Measurements from ENCODE around the gene FBXO46. TPM values are rescaled to one million over a fixed set of nuclear protein-coding genes. Genes with fewer than 3 reads are reported as not detected.

The FBXO46 gene
- total and polyA plus RNA-seq, 2 of the 4 experiments (the other 2 are of a cell fraction) = 3.0 to 6.8 TPM

DNA sequence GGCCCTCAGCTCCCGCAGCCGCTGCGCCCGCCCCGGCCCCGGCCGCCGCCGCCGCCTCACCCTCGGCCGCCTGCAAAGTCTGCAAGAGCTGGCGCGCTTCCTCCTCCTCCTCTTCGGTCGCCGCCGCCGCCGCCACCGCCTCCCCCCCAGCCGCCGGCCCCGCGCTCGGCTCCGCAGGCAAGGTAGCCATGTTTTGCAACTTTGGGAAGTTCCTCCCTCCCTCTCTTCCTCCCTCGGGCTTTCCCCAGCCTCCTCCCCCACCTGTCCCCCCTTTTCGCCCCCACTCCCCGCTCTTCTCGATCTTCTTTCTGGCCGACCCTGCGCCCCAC lies 37.9 kb upstream of the FBXO46 start:
- no peak for TF ChIP-seq MXI1 (IDR thresholded peaks at IDR 0.05; ENCODE audit: borderline replicate concordance, low read depth, low read length)
- TF ChIP-seq CEBPB (IDR thresholded peaks at IDR 0.05; ENCODE audit: low read depth, low read length) = no peak
- no peak for TF ChIP-seq CHD1 (IDR thresholded peaks at IDR 0.05; ENCODE audit: low read depth, low read length)
- TF ChIP-seq MAFK (IDR thresholded peaks at IDR 0.05; ENCODE audit: low read depth, low read length) = no peak
- TF ChIP-seq, protein P1, sequence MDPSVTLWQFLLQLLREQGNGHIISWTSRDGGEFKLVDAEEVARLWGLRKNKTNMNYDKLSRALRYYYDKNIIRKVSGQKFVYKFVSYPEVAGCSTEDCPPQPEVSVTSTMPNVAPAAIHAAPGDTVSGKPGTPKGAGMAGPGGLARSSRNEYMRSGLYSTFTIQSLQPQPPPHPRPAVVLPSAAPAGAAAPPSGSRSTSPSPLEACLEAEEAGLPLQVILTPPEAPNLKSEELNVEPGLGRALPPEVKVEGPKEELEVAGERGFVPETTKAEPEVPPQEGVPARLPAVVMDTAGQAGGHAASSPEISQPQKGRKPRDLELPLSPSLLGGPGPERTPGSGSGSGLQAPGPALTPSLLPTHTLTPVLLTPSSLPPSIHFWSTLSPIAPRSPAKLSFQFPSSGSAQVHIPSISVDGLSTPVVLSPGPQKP (IDR thresholded peaks at IDR 0.05; ENCODE audit: borderline replicate concordance, low read depth, low read length) = no peak
- no peak; the same call in 1 of the 2 replicates for TF ChIP-seq POLR2A (IDR thresholded peaks at IDR 0.05; ENCODE audit: low read depth, low read length)
- TF ChIP-seq, protein P2, sequence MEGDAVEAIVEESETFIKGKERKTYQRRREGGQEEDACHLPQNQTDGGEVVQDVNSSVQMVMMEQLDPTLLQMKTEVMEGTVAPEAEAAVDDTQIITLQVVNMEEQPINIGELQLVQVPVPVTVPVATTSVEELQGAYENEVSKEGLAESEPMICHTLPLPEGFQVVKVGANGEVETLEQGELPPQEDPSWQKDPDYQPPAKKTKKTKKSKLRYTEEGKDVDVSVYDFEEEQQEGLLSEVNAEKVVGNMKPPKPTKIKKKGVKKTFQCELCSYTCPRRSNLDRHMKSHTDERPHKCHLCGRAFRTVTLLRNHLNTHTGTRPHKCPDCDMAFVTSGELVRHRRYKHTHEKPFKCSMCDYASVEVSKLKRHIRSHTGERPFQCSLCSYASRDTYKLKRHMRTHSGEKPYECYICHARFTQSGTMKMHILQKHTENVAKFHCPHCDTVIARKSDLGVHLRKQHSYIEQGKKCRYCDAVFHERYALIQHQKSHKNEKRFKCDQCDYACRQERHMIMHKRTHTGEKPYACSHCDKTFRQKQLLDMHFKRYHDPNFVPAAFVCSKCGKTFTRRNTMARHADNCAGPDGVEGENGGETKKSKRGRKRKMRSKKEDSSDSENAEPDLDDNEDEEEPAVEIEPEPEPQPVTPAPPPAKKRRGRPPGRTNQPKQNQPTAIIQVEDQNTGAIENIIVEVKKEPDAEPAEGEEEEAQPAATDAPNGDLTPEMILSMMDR (conservative IDR thresholded peaks at IDR 0.05; ENCODE audit: low read depth, low read length) = no peak
- no peak for TF ChIP-seq MAZ (IDR thresholded peaks at IDR 0.05; ENCODE audit: borderline replicate concordance, low read depth, low read length)
- no peak for TF ChIP-seq USF2 (IDR thresholded peaks at IDR 0.05; ENCODE audit: low read depth, low read length)
- no peak for TF ChIP-seq RFX5 (IDR thresholded peaks at IDR 0.05; ENCODE audit: low read depth, low read length)
- no peak for TF ChIP-seq FOS (IDR thresholded peaks at IDR 0.05; ENCODE audit: low read depth, low read length)
- no peak for TF ChIP-seq BHLHE40 (IDR thresholded peaks at IDR 0.05; ENCODE audit: low read depth, low read length)
- no peak for TF ChIP-seq RCOR1 (IDR thresholded peaks at IDR 0.05; ENCODE audit: insufficient replicate concordance, low read length)
- no peak for TF ChIP-seq NFE2L2 (IDR thresholded peaks at IDR 0.05; ENCODE audit: low read depth, low read length)
- no peak for TF ChIP-seq RAD21 (IDR thresholded peaks at IDR 0.05; ENCODE audit: low read length)
- Histone ChIP-seq H3K4me1 (ENCODE audit: control insufficient read depth, insufficient read depth, low read length) (peaks cover 22% of the 10 kb centered on the region), H3K9ac (ENCODE audit: low read depth, low read length) (peak overlapping the region; percentile 94), H2BK5ac (ENCODE audit: low read depth, low read length, poor library complexity, severe bottlenecking) (peak overlapping the region; percentile 97), H3K4ac (ENCODE audit: low read depth, low read length) (peak overlapping the region; percentile 89), H3K27me3 (ENCODE audit: control insufficient read depth, insufficient read depth, low read length) (no peaks in the 10 kb centered on the region), H3K9me3 (ENCODE audit: control insufficient read depth, insufficient read depth, low read length) (no peaks in the 10 kb centered on the region), H2BK15ac (ENCODE audit: low read depth, low read length) (no peak overlapping the region; the same call in 2 of the 3 replicates), H4K8ac (ENCODE audit: low read depth in 2 of 2, low read length in 2 of 2) (peak overlapping the region; percentile 15 to 82; a peak in 3 of 4 replicates), H2BK120ac (ENCODE audit: low read depth, low read length) (peak overlapping the region; percentile 63), H3K14ac (replicated peaks; ENCODE audit: low read depth, low read length) (peak overlapping the region; percentile 65), H4K20me1 (ENCODE audit: insufficient read depth, low read length) (peaks cover 12% of the 10 kb centered on the region), H4K91ac (ENCODE audit: insufficient read depth, low read depth, low read length) (peak overlapping the region; percentile 92), H3K56ac (ENCODE audit: extremely low read depth, insufficient read depth, low read length) (peak overlapping the region; percentile 74), H3K18ac (ENCODE audit: low read depth, low read length) (peak overlapping the region; percentile 72), H3K9me1 (ENCODE audit: insufficient read depth, low read length) (no peaks in the 10 kb centered on the region; the same call in 1 of the 2 replicates), H4K5ac (ENCODE audit: low read depth, low read length) (peak overlapping the region; percentile 78), H3K4me2 (ENCODE audit: low read depth, low read length) (peak overlapping the region; percentile 87), H2AK9ac (replicated peaks; ENCODE audit: low read depth, low read length, poor library complexity) (peak overlapping the region; percentile 98), H3K4me3 (ENCODE audit: insufficient read depth, low read depth, low read length) (peak overlapping the region; percentile 62), H3K23ac (ENCODE audit: low read depth, low read length) (peak overlapping the region; percentile 57), H2BK20ac (ENCODE audit: low read depth, low read length) (no peak overlapping the region), H2AFZ (replicated peaks; ENCODE audit: low read length, poor library complexity) (peak overlapping the region; percentile 94), H3K27ac (ENCODE audit: insufficient read depth, low read length) (peak overlapping the region; percentile 98), H2AK5ac (ENCODE audit: low read depth, low read length) (peak overlapping the region; percentile 73), H3K79me1 (ENCODE audit: low read depth in 1 of 2, low read length in 2 of 2) (peaks cover 4 to 20% of the 10 kb centered on the region in 2 experiments; a peak in 1 of 4 replicates), H3K36me3 (ENCODE audit: control insufficient read depth, insufficient read depth, low read length) (peaks cover 8% of the 10 kb centered on the region; the same call in 1 of the 2 replicates)
- ATAC-seq (ENCODE audit: low read depth) (no peak), DNase-seq (peak; percentile 41)
- dilution Hi-C loops (cut with HindIII; ENCODE audit: low sequenced_read_pairs, unreplicated experiment) (no loop called here), in situ Hi-C loops (cut with MboI; ENCODE audit: low sequenced_read_pairs) (no loop called here), intact Hi-C loops (cut with micrococcal nuclease) (loop anchor here (2.0 kb wide), 1 partner anchor 76 kb away; the partner anchor contains the start of gene QPCTL)
- no TSS peak for BruUV-seq (replicated peaks)
- CTCF ChIA-PET = interaction anchor here (1.3 to 3.0 kb wide), 2 partner anchors 31 to 49 kb away, joined by 4 to 24 read pairs; no protein-coding TSS in a partner anchor
- POLR2A ChIA-PET (ENCODE audit: unreplicated experiment) = interaction anchor here (0.8 to 1.2 kb wide), 4 partner anchors 24 to 76 kb away, joined by 3 to 6 read pairs (median 5); partner anchors contain the start of genes DMWD, QPCTL and SNRPD2
- 0% methylated on average over 13 of the region's 33 CpGs; no CpG with 5 or more reads in 1 of the 2 experiments for WGBS, 2 experiments (ENCODE audit: extremely low coverage in 2 of 2, insufficient read length in 1 of 2)

All from IMR-90 (cell line).